Esophagus squamous epithelium (tissue), 5 donors: ENCODE measurements around the gene CAMTA1. TPM values are rescaled to one million over a fixed set of nuclear protein-coding genes. Genes with fewer than 3 reads are reported as not detected.

Source experiments
- DNase-seq: peaks from one replicate; lab custom pipeline; 2025; lab: John Stamatoyannopoulos, UW
- H3K27ac ChIP-seq, 4 donors: fragments of 200-600 bp; sonication (generic); one replicate each; pipeline ENCODE4 v1.5.1; 2016 to 2019; ENCODE audit warnings: mild to moderate bottlenecking in 1 of 4
- H3K27me3 ChIP-seq, 4 donors: fragments of 200-600 bp; sonication (generic); 1 replicate in 3 of 4; 2 replicates in 1 of 4; pipeline versions ENCODE4 v1.5.1 to v1.6.0; 2017 to 2021; ENCODE audit warnings: antibody characterized with exemption in 1 of 4
- H3K36me3 ChIP-seq, 3 donors: fragments of 200-600 bp; sonication (generic); one replicate each; pipeline ENCODE4 v1.5.1; 2016 to 2019
- H3K4me1 ChIP-seq, 3 donors: fragments of 200-600 bp; sonication (generic); one replicate each; pipeline ENCODE4 v1.5.1; 2017 to 2019
- H3K4me3 ChIP-seq, 4 donors: fragments of 200-600 bp; sonication (generic); 1 replicate in 3 of 4; 2 replicates in 1 of 4; pipeline ENCODE4 v1.5.1; 2016 to 2019; ENCODE audit warnings: mild to moderate bottlenecking in 2 of 4, moderate library complexity in 1 of 4
- H3K9me3 ChIP-seq, 3 donors: fragments of 200-600 bp; sonication (generic); one replicate each; pipeline ENCODE4 v1.5.1; 2016 to 2019
- POLR2A ChIP-seq, 4 donors: fragments of 450-650 bp; IDR thresholded peaks; one replicate each; pipeline ENCODE4 v1.6.1; 2017; ENCODE audit warnings: antibody characterized with exemption in 4 of 4, mild to moderate bottlenecking in 4 of 4, moderate library complexity in 3 of 4
- WGBS, 2 donors: methylation state at CpG; one replicate each; pipeline ENCODE4 v1.1.5; 2018; 5-methylcytosine and 5-hydroxymethylcytosine counted together
- intact Hi-C: fragments of 100-400 bp; cut with DNase I; formaldehyde crosslinking; loops from one replicate; pipeline ENCODE4 v1.15.0; 2022
- total RNA-seq, 4 donors: library from RNA; depleted of rRNA; stranded (reverse); fragments of >200 nt; gene quantifications; one replicate each; pipeline ENCODE4 v1.1.0, GENCODE V29; 2016
- TF ChIP-seq, protein P1 (sequence below), 6 experiments: fragments of 450-650 bp in 4 of 6; fragments of 200-600 bp in 2 of 6; sonication (generic) in 2 of 6; IDR thresholded peaks; one replicate each; pipeline ENCODE4 v1.5.1; 2016 to 2019; ENCODE audit warnings: antibody characterized with exemption in 6 of 6, mild to moderate bottlenecking in 4 of 6, moderate library complexity in 4 of 6
- donor health status: DM: yes; HTN: yes; CAD: no.

CAMTA1 gene
- total RNA-seq, 4 donors from 2014 or later, result 31.3 to 77.4 (median 45.9) TPM

DNA sequence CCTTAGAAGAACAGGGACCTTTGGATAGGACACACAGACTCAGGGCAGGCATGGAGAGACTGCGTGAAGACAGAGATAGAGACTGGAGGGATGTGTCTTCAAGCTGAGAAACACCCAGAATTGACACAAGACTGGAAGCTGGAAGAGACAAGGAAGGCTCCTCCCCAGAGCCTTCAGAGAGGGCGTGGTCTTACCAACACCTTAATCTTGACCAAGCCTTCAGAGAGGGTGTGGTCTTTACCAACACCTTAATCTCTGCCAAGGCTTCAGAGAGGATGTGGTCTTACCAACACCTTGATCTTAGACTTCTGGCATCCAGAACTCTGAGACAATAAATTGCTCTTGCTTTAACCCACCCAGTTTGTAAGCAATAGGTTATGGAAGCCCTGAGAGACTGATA is 504.4 kb downstream of the CAMTA1 start:
- DNase-seq, result no peak
- no peaks in the 10 kb centered on the region for H3K9me3 ChIP-seq
- H3K4me1 ChIP-seq, result no peaks in the 10 kb centered on the region
- peaks cover 0 to 21% (median 0%) of the 10 kb centered on the region in 4 donors for H3K27me3 ChIP-seq
- intact Hi-C loops, result no loop called here
- 77 to 88% methylated on average over 2 of the region's 2 CpGs for WGBS, 2 donors
- TF ChIP-seq, protein P1, sequence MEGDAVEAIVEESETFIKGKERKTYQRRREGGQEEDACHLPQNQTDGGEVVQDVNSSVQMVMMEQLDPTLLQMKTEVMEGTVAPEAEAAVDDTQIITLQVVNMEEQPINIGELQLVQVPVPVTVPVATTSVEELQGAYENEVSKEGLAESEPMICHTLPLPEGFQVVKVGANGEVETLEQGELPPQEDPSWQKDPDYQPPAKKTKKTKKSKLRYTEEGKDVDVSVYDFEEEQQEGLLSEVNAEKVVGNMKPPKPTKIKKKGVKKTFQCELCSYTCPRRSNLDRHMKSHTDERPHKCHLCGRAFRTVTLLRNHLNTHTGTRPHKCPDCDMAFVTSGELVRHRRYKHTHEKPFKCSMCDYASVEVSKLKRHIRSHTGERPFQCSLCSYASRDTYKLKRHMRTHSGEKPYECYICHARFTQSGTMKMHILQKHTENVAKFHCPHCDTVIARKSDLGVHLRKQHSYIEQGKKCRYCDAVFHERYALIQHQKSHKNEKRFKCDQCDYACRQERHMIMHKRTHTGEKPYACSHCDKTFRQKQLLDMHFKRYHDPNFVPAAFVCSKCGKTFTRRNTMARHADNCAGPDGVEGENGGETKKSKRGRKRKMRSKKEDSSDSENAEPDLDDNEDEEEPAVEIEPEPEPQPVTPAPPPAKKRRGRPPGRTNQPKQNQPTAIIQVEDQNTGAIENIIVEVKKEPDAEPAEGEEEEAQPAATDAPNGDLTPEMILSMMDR (IDR thresholded peaks at IDR 0.05), result no peak
- TF ChIP-seq POLR2A (IDR thresholded peaks at IDR 0.05), result no peak
- H3K4me3 ChIP-seq, result no peak overlapping the region
- H3K36me3 ChIP-seq, result no peaks in the 10 kb centered on the region
- no peak overlapping the region for H3K27ac ChIP-seq

GRCh38 chr1:7290971-7291970 is 506.0 kb downstream of the CAMTA1 start:
- Histone ChIP-seq H3K27ac (no peak overlapping the region), H3K4me3 (no peak overlapping the region), H3K36me3 (no peaks in the 10 kb centered on the region), H3K9me3 (no peaks in the 10 kb centered on the region), H3K27me3 (peaks cover 0 to 21% (median 0%) of the 10 kb centered on the region in 4 donors), H3K4me1 (no peaks in the 10 kb centered on the region)
- no peak for DNase-seq
- WGBS, 2 donors, result 71 to 78% methylated on average over 8 to 10 of the region's 14 CpGs
- no peak for TF ChIP-seq POLR2A (IDR thresholded peaks at IDR 0.05)
- TF ChIP-seq, protein P1 (IDR thresholded peaks at IDR 0.05), result no peak
- intact Hi-C loops, result no loop called here

GRCh38 chr1:7292036-7292681 is 506.9 kb downstream of the CAMTA1 start:
- H3K36me3 ChIP-seq, result no peaks in the 10 kb centered on the region
- DNase-seq, result no peak
- H3K4me1 ChIP-seq, result no peaks in the 10 kb centered on the region
- no peak overlapping the region for H3K4me3 ChIP-seq
- WGBS, 2 donors, result 73 to 83% methylated on average over 10 of the region's 10 CpGs
- no peaks in the 10 kb centered on the region for H3K9me3 ChIP-seq
- TF ChIP-seq, protein P1 (IDR thresholded peaks at IDR 0.05), result no peak
- TF ChIP-seq POLR2A (IDR thresholded peaks at IDR 0.05), result no peak
- intact Hi-C loops, result no loop called here
- no peak overlapping the region for H3K27ac ChIP-seq
- peaks cover 0 to 21% (median 0%) of the 10 kb centered on the region in 4 donors for H3K27me3 ChIP-seq

DNA sequence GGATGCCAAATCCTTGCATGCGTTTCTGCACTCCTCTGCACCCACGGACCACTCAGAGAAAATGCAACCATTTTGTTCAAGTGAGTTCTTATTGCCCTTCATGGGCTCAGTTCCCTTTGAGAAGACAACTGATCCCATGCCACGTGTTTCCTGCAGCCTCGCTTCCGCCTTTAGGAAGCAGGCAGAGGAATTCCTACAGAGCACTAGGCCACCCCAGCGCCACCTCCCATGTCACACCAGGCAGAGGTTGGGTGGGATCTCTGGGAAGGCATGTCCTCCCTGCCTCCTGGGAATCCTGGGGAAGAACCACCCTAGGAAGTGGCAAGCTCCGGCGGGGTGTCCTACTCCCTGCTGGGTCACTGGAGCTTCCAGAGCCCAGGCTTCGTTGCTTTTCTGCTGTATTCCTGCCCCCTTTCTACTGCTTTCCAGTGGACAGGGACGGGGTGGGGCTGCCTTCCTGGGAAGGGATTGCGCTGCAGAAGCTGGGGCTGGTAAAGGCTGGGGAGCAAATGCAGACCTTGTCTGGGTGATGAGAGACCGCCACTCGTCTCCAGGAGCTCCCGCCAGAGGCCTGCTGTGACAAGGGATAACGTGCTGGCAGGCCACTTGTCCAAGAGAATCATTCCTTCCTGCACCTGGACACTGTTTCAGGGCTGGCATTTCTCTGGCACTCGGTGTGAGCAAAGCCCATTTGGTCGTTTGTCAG is 507.6 kb downstream of the CAMTA1 start:
- H3K27me3 ChIP-seq, result peaks cover 0 to 20% (median 0%) of the 10 kb centered on the region in 4 donors
- H3K4me3 ChIP-seq, result no peak overlapping the region
- no peaks in the 10 kb centered on the region for H3K9me3 ChIP-seq
- H3K4me1 ChIP-seq, result no peaks in the 10 kb centered on the region
- no peaks in the 10 kb centered on the region for H3K36me3 ChIP-seq
- 69 to 75% methylated on average over 8 to 13 of the region's 17 CpGs for WGBS, 2 donors
- intact Hi-C loops, result no loop called here
- no peak for DNase-seq
- H3K27ac ChIP-seq, result no peak overlapping the region
- TF ChIP-seq, protein P1 (IDR thresholded peaks at IDR 0.05), result no peak
- no peak for TF ChIP-seq POLR2A (IDR thresholded peaks at IDR 0.05)
